Keratinocyte (primary cell): ENCODE results near the gene TENM4.

Experiments
- EZH2 ChIP-seq: IDR thresholded peaks from one replicate; pipeline ENCODE4 v1.6.1; 2012; ENCODE audit warnings: inconsistent platforms, mild to moderate bottlenecking, low read length, moderate library complexity
- TF ChIP-seq, protein P1 (sequence below), 3 experiments: IDR thresholded peaks in 1 of 3; conservative IDR thresholded peaks in 1 of 3; optimal IDR thresholded peaks in 1 of 3; 2 replicates in 2 of 3; 3 replicates in 1 of 3; pipeline versions ENCODE3 to v1.5.1; 2011; ENCODE audit warnings: low read length in 3 of 3, mild to moderate bottlenecking in 3 of 3, moderate library complexity in 2 of 3, control low read depth in 1 of 3, inconsistent platforms in 1 of 3; ENCODE audit not compliant: insufficient read depth in 2 of 3; ENCODE audit errors: extremely low read depth in 1 of 3

DNA sequence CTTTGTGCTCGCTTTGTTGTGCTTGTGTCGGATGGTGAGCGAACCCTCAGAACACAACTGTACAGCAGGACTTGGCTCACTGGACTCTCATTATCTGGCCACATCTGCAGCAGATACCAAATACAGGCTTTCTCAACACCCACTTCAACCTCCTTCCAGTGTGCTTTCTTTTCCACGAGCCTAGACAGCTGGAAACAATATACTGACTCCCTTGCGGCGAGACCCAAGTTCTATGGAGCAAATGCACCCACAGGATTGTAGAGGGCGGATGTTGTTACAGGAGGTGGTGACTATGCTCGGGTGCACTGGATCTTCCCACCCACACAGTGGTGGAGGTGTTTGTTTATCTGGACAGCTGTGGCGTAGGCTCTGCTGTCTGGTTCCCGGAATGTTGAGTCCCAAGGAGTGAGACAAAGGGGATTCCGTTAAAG lies 204.3 kb downstream of the TENM4 start:
- TF ChIP-seq, protein P1, sequence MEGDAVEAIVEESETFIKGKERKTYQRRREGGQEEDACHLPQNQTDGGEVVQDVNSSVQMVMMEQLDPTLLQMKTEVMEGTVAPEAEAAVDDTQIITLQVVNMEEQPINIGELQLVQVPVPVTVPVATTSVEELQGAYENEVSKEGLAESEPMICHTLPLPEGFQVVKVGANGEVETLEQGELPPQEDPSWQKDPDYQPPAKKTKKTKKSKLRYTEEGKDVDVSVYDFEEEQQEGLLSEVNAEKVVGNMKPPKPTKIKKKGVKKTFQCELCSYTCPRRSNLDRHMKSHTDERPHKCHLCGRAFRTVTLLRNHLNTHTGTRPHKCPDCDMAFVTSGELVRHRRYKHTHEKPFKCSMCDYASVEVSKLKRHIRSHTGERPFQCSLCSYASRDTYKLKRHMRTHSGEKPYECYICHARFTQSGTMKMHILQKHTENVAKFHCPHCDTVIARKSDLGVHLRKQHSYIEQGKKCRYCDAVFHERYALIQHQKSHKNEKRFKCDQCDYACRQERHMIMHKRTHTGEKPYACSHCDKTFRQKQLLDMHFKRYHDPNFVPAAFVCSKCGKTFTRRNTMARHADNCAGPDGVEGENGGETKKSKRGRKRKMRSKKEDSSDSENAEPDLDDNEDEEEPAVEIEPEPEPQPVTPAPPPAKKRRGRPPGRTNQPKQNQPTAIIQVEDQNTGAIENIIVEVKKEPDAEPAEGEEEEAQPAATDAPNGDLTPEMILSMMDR (optimal IDR thresholded peaks at IDR 0.05 in 1 of 3, IDR thresholded peaks at IDR 0.05 in 1 of 3, conservative IDR thresholded peaks at IDR 0.05 in 1 of 3; ENCODE audit: extremely low read depth in 1 of 3, insufficient read depth in 2 of 3, low read length in 3 of 3), result no peak
- no peak for TF ChIP-seq EZH2
